HepG2 (cell line): ENCODE results near the gene HOXA9. TPM values are rescaled to one million over a fixed set of nuclear protein-coding genes. Genes with fewer than 3 reads are reported as not detected.

ENCODE experiments used
- E2F1 ChIP-seq: sonication (generic); formaldehyde crosslinking; IDR thresholded peaks from 2 replicates; pipeline ENCODE4 v1.5.0; 2020; ENCODE audit warnings: missing genetic modification reagents
- HCFC1 ChIP-seq: fragments of 150-350 bp; IDR thresholded peaks from 2 replicates; pipeline ENCODE4 v1.6.1; 2014; ENCODE audit warnings: low read depth, low read length
- KLF16 ChIP-seq, 2 experiments: sonication (generic) in 1 of 2; formaldehyde crosslinking in 1 of 2; IDR thresholded peaks; 2 replicates each; pipeline versions ENCODE4 v1.6.1 to v1.8.0; 2016 to 2023; ENCODE audit warnings: missing genetic modification reagents in 2 of 2, missing compliant biosample characterization in 1 of 2
- RBFOX2 ChIP-seq: fragments of 200-400 bp; formaldehyde crosslinking; IDR thresholded peaks from 2 replicates; pipeline ENCODE4 v1.6.1; 2017; ENCODE audit warnings: low read depth, mild to moderate bottlenecking, low read length
- SOX6 ChIP-seq, 2 experiments: fragments of 450-650 bp in 1 of 2; sonication (generic) in 1 of 2; formaldehyde crosslinking in 1 of 2; IDR thresholded peaks; 2 replicates each; pipeline versions ENCODE4 v1.4.0 to v1.6.1; 2017 to 2020; ENCODE audit warnings: antibody characterized with exemption in 1 of 2, mild to moderate bottlenecking in 1 of 2, missing genetic modification reagents in 1 of 2
- SRY ChIP-seq: sonication (generic); formaldehyde crosslinking; IDR thresholded peaks from 2 replicates; pipeline ENCODE4 v1.8.0; 2022; ENCODE audit warnings: mild to moderate bottlenecking, missing genetic modification reagents
- SSRP1 ChIP-seq: IDR thresholded peaks from 2 replicates; pipeline ENCODE4 v1.6.1; 2016; ENCODE audit warnings: control low read depth
- ZNF12 ChIP-seq: sonication (generic); formaldehyde crosslinking; IDR thresholded peaks from 2 replicates; pipeline ENCODE4 v1.5.0; 2020; ENCODE audit warnings: missing genetic modification reagents
- ZNF335 ChIP-seq: sonication (generic); formaldehyde crosslinking; IDR thresholded peaks from 2 replicates; pipeline ENCODE4 v1.4.0; 2020; ENCODE audit warnings: missing genetic modification reagents
- ZNF597 ChIP-seq: sonication (generic); formaldehyde crosslinking; IDR thresholded peaks from 2 replicates; pipeline ENCODE4 v1.5.0; 2020; ENCODE audit warnings: missing genetic modification reagents
- ZNF781 ChIP-seq: sonication (generic); formaldehyde crosslinking; IDR thresholded peaks from 2 replicates; pipeline ENCODE4 v1.5.1; 2020; ENCODE audit warnings: borderline replicate concordance, mild to moderate bottlenecking, missing genetic modification reagents; ENCODE audit errors: not compliant biosample characterization
- ZSCAN22 ChIP-seq: sonication (generic); formaldehyde crosslinking; IDR thresholded peaks from 2 replicates; pipeline ENCODE4 v1.4.0; 2020; ENCODE audit warnings: mild to moderate bottlenecking, missing genetic modification reagents
- polyA plus RNA-seq, 8 experiments: library from polyadenylated mRNA; depleted of rRNA in 3 of 8; stranded (reverse) in 7 of 8; unstranded in 1 of 8; fragments of >200 nt; fragmentation: Illumina TruSeq in 4 of 8; extraction: Trizol in 4 of 8; gene quantifications; 2 replicates each; pipeline versions ENCODE4 v1.2.1 to v1.2.3, GENCODE V29; 2011 to 2016; ENCODE audit warnings: low read depth in 4 of 8, missing spikeins in 1 of 8, mixed read lengths in 1 of 8; ENCODE audit not compliant: insufficient read depth in 1 of 8
- total RNA-seq, 5 experiments: library from RNA; depleted of rRNA; stranded (reverse); fragments of >200 nt; fragmentation: Illumina TruSeq; extraction: Trizol; gene quantifications; 2 replicates each; pipeline ENCODE4 v1.2.3, GENCODE V29; 2016; ENCODE audit warnings: low read depth in 1 of 5
- TF ChIP-seq, protein P1 (sequence below): conservative IDR thresholded peaks from 2 replicates; pipeline ENCODE4 v1.6.1; 2018; ENCODE audit warnings: missing genetic modification reagents
- TF ChIP-seq, protein P2 (sequence below): sonication (generic); formaldehyde crosslinking; IDR thresholded peaks from 2 replicates; pipeline ENCODE4 v1.5.1; 2020; ENCODE audit warnings: mild to moderate bottlenecking, missing genetic modification reagents, moderate library complexity
- TF ChIP-seq, protein P3 (sequence below): IDR thresholded peaks from 2 replicates; pipeline ENCODE4 v1.6.1; 2012; ENCODE audit warnings: low read length, improper control_type of control experiment
- TF ChIP-seq, protein P4 (sequence below): sonication (generic); formaldehyde crosslinking; IDR thresholded peaks from 2 replicates; pipeline ENCODE4 v1.4.0; 2020; ENCODE audit warnings: mild to moderate bottlenecking, missing genetic modification reagents

HOXA9 gene
- total and polyA plus RNA-seq, 2 of the 13 experiments (the other 11 are each of a cell fraction or from before 2014, with no cell fraction given) = not detected

GRCh38 chr7:27130540-27131389 lies 34.6 kb downstream of the HOXA9 start, which contains the start of gene HOXA4 (continued):
- TF ChIP-seq, protein P1, sequence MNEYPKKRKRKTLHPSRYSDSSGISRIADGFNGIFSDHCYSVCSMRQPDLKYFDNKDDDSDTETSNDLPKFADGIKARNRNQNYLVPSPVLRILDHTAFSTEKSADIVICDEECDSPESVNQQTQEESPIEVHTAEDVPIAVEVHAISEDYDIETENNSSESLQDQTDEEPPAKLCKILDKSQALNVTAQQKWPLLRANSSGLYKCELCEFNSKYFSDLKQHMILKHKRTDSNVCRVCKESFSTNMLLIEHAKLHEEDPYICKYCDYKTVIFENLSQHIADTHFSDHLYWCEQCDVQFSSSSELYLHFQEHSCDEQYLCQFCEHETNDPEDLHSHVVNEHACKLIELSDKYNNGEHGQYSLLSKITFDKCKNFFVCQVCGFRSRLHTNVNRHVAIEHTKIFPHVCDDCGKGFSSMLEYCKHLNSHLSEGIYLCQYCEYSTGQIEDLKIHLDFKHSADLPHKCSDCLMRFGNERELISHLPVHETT (CRISPR knock-in tag) = no peak
- TF ChIP-seq ZNF12 (CRISPR knock-in tag) = no peak
- peak; percentile 86 for TF ChIP-seq E2F1 (CRISPR knock-in tag)
- no peak for TF ChIP-seq ZNF335 (CRISPR knock-in tag)
- no peak for TF ChIP-seq ZNF781 (CRISPR knock-in tag)
- no peak for TF ChIP-seq SOX6 (IDR thresholded peaks at IDR 0.05)
- TF ChIP-seq SOX6 (CRISPR knock-in tag; IDR thresholded peaks at IDR 0.05) = peak; percentile 65; the same call in 1 of the 2 replicates
- TF ChIP-seq, protein P2, sequence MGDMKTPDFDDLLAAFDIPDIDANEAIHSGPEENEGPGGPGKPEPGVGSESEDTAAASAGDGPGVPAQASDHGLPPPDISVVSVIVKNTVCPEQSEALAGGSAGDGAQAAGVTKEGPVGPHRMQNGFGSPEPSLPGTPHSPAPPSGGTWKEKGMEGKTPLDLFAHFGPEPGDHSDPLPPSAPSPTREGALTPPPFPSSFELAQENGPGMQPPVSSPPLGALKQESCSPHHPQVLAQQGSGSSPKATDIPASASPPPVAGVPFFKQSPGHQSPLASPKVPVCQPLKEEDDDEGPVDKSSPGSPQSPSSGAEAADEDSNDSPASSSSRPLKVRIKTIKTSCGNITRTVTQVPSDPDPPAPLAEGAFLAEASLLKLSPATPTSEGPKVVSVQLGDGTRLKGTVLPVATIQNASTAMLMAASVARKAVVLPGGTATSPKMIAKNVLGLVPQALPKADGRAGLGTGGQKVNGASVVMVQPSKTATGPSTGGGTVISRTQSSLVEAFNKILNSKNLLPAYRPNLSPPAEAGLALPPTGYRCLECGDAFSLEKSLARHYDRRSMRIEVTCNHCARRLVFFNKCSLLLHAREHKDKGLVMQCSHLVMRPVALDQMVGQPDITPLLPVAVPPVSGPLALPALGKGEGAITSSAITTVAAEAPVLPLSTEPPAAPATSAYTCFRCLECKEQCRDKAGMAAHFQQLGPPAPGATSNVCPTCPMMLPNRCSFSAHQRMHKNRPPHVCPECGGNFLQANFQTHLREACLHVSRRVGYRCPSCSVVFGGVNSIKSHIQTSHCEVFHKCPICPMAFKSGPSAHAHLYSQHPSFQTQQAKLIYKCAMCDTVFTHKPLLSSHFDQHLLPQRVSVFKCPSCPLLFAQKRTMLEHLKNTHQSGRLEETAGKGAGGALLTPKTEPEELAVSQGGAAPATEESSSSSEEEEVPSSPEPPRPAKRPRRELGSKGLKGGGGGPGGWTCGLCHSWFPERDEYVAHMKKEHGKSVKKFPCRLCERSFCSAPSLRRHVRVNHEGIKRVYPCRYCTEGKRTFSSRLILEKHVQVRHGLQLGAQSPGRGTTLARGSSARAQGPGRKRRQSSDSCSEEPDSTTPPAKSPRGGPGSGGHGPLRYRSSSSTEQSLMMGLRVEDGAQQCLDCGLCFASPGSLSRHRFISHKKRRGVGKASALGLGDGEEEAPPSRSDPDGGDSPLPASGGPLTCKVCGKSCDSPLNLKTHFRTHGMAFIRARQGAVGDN (CRISPR knock-in tag) = peak; percentile 95
- no peak for TF ChIP-seq ZSCAN22 (CRISPR knock-in tag)
- TF ChIP-seq SSRP1 (CRISPR knock-in tag) = no peak
- TF ChIP-seq, protein P3, sequence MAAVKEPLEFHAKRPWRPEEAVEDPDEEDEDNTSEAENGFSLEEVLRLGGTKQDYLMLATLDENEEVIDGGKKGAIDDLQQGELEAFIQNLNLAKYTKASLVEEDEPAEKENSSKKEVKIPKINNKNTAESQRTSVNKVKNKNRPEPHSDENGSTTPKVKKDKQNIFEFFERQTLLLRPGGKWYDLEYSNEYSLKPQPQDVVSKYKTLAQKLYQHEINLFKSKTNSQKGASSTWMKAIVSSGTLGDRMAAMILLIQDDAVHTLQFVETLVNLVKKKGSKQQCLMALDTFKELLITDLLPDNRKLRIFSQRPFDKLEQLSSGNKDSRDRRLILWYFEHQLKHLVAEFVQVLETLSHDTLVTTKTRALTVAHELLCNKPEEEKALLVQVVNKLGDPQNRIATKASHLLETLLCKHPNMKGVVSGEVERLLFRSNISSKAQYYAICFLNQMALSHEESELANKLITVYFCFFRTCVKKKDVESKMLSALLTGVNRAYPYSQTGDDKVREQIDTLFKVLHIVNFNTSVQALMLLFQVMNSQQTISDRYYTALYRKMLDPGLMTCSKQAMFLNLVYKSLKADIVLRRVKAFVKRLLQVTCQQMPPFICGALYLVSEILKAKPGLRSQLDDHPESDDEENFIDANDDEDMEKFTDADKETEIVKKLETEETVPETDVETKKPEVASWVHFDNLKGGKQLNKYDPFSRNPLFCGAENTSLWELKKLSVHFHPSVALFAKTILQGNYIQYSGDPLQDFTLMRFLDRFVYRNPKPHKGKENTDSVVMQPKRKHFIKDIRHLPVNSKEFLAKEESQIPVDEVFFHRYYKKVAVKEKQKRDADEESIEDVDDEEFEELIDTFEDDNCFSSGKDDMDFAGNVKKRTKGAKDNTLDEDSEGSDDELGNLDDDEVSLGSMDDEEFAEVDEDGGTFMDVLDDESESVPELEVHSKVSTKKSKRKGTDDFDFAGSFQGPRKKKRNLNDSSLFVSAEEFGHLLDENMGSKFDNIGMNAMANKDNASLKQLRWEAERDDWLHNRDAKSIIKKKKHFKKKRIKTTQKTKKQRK = no peak
- peak; percentile 86 for TF ChIP-seq RBFOX2
- TF ChIP-seq, protein P4, sequence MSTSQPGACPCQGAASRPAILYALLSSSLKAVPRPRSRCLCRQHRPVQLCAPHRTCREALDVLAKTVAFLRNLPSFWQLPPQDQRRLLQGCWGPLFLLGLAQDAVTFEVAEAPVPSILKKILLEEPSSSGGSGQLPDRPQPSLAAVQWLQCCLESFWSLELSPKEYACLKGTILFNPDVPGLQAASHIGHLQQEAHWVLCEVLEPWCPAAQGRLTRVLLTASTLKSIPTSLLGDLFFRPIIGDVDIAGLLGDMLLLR = 0 out of 2 replicates have a peak, but pooled peaks have one; percentile 27
- TF ChIP-seq SRY = peak; percentile 34; the same call in 1 of the 2 replicates
- TF ChIP-seq HCFC1 = no peak
- no peak for TF ChIP-seq KLF16 (CRISPR knock-in tag; IDR thresholded peaks at IDR 0.05)
- no peak for TF ChIP-seq ZNF597
